ENCODE measurements around the gene IL13RA1.

Gene IL13RA1

GRCh38 chrX:118726887-118727685, at the start of gene IL13RA1 (continued):
- TF ChIP-seq CTCF (tag by site-specific recombination; IDR thresholded peaks at IDR 0.05): peak; percentile 20; the same call in 1 of the 2 replicates
- TF ChIP-seq ZNF677 (tag by site-specific recombination; IDR thresholded peaks at IDR 0.05): no peak
- no peak for TF ChIP-seq ZNF391 (tag by site-specific recombination; IDR thresholded peaks at IDR 0.05; ENCODE audit: borderline replicate concordance, low read depth)
- no peak for TF ChIP-seq ZBTB49 (tag by site-specific recombination; IDR thresholded peaks at IDR 0.05; ENCODE audit: low read depth)
- TF ChIP-seq ZNF362 (tag by site-specific recombination; IDR thresholded peaks at IDR 0.05): peak; percentile 74; the same call in 1 of the 2 replicates
- no peak for TF ChIP-seq OSR2 (tag by site-specific recombination; IDR thresholded peaks at IDR 0.05)
- 0 out of 2 replicates have a peak, but pooled peaks have one; percentile 34 for TF ChIP-seq PRDM6 (tag by site-specific recombination; IDR thresholded peaks at IDR 0.05)
- TF ChIP-seq ZBTB20 (tag by site-specific recombination; IDR thresholded peaks at IDR 0.05): peak; percentile 24; the same call in 1 of the 2 replicates
- peak; percentile 88 for TF ChIP-seq ZNF223 (tag by site-specific recombination; IDR thresholded peaks at IDR 0.05)
- peak; percentile 50; the same call in 1 of the 2 replicates for TF ChIP-seq EGR2 (tag by site-specific recombination; IDR thresholded peaks at IDR 0.05; ENCODE audit: low read depth)
- peak; percentile 81 for TF ChIP-seq KLF9 (tag by site-specific recombination; IDR thresholded peaks at IDR 0.05; ENCODE audit: low read depth)

GRCh38 chrX:118679290-118679689, 48.1 kb upstream of the IL13RA1 start:
- no peaks in the 10 kb centered on the region; a peak in 2 of 3 replicates for H3K36me3 ChIP-seq (ENCODE audit: control insufficient read depth in 2 of 2, insufficient read depth in 1 of 2, low read length in 2 of 2)
- no peak overlapping the region for H3K27ac ChIP-seq (ENCODE audit: extremely low read depth, low read depth, low read length)
- CTCF ChIA-PET: no interaction called here
- TF ChIP-seq ZNF433 (tag by site-specific recombination; IDR thresholded peaks at IDR 0.05; ENCODE audit: low read depth) (no peak), ZNF518A (tag by site-specific recombination; conservative IDR thresholded peaks at IDR 0.05; ENCODE audit: low read depth) (no peak), ZNF211 (tag by site-specific recombination; IDR thresholded peaks at IDR 0.05; ENCODE audit: low read depth) (no peak), ZBTB11 (tag by site-specific recombination; conservative IDR thresholded peaks at IDR 0.05; ENCODE audit: low read depth) (no peak), ZNF837 (tag by site-specific recombination; IDR thresholded peaks at IDR 0.05) (no peak), ZNF18 (tag by site-specific recombination; IDR thresholded peaks at IDR 0.05) (no peak)

More at GRCh38 chrX:118679290-118679689, 48.1 kb upstream of the IL13RA1 start:
- no peaks in the 10 kb centered on the region for H3K9me3 ChIP-seq (ENCODE audit: control insufficient read depth, insufficient read depth, low read depth, low read length)
- POLR2A ChIA-PET: no interaction called here
- no peak overlapping the region for H3K4me3 ChIP-seq (ENCODE audit: low read depth, low read length)
- no peaks in the 10 kb centered on the region for H3K4me1 ChIP-seq (ENCODE audit: control insufficient read depth, insufficient read depth, low read length)

All from HEK293 (cell line).